T-helper 2 cell treated with Interferon-gamma antibody and Interleukin-4, amounts not matched to agents 5 μg/mL and 100 μg/mL, for 36 hours (primary cell): ENCODE results near the gene SLC4A4.

Experiments used
- DNase-seq: peaks from one replicate; pipeline ENCODE4 v3.0.0; 2021; ENCODE audit warnings: low spot score
- H3K27ac Mint-ChIP-seq: one replicate; pipeline ENCODE4 v1.8.0; 2021; ENCODE audit warnings: mild to moderate bottlenecking, mixed read lengths
- H3K27me3 Mint-ChIP-seq: one replicate; pipeline ENCODE4 v1.8.0; 2021; ENCODE audit warnings: low read depth, mixed read lengths
- H3K36me3 Mint-ChIP-seq: one replicate; pipeline ENCODE4 v1.8.0; 2021; ENCODE audit warnings: low read depth, mixed read lengths
- H3K4me1 Mint-ChIP-seq: one replicate; pipeline ENCODE4 v1.8.0; 2021; ENCODE audit warnings: low read depth, mixed read lengths
- H3K4me3 Mint-ChIP-seq: one replicate; pipeline ENCODE4 v1.8.0; 2022; ENCODE audit warnings: mild to moderate bottlenecking, moderate library complexity, mixed read lengths
- H3K9me3 Mint-ChIP-seq: one replicate; pipeline ENCODE4 v1.8.0; 2021; ENCODE audit warnings: mixed read lengths

SLC4A4 gene

GRCh38 chr4:71476240-71476639 is 137.4 kb downstream of the SLC4A4 start:
- Mint-ChIP-seq H3K27me3 (no peaks in the 10 kb centered on the region), H3K36me3 (no peaks in the 10 kb centered on the region), H3K9me3 (no peaks in the 10 kb centered on the region), H3K4me3 (no peak overlapping the region), H3K4me1 (no peaks in the 10 kb centered on the region), H3K27ac (no peak overlapping the region)
- DNase-seq, result no peak

- Mint-ChIP-seq H3K36me3 (no peaks in the 10 kb centered on the region), H3K27ac (no peak overlapping the region), H3K9me3 (no peaks in the 10 kb centered on the region), H3K4me1 (no peaks in the 10 kb centered on the region), H3K4me3 (no peak overlapping the region), H3K27me3 (no peaks in the 10 kb centered on the region)
- no peak for DNase-seq
Observed at GRCh38 chr4:71486550-71487343, 147.9 kb downstream of the SLC4A4 start.

GRCh38 chr4:71487344-71487920 is 148.6 kb downstream of the SLC4A4 start:
- no peak for DNase-seq
- no peaks in the 10 kb centered on the region for H3K4me1 Mint-ChIP-seq
- no peak overlapping the region for H3K27ac Mint-ChIP-seq
- no peaks in the 10 kb centered on the region for H3K36me3 Mint-ChIP-seq
- no peaks in the 10 kb centered on the region for H3K27me3 Mint-ChIP-seq
- no peaks in the 10 kb centered on the region for H3K9me3 Mint-ChIP-seq
- H3K4me3 Mint-ChIP-seq, result no peak overlapping the region

GRCh38 chr4:71494539-71494938 is 155.7 kb downstream of the SLC4A4 start:
- DNase-seq, result no peak
- no peak overlapping the region for H3K27ac Mint-ChIP-seq
- no peaks in the 10 kb centered on the region for H3K27me3 Mint-ChIP-seq
- H3K4me1 Mint-ChIP-seq, result no peaks in the 10 kb centered on the region
- H3K36me3 Mint-ChIP-seq, result no peaks in the 10 kb centered on the region
- H3K4me3 Mint-ChIP-seq, result no peak overlapping the region
- H3K9me3 Mint-ChIP-seq, result no peaks in the 10 kb centered on the region

- H3K27ac Mint-ChIP-seq, result no peak overlapping the region
- H3K36me3 Mint-ChIP-seq, result no peaks in the 10 kb centered on the region
- no peaks in the 10 kb centered on the region for H3K9me3 Mint-ChIP-seq
- DNase-seq, result no peak
- no peaks in the 10 kb centered on the region for H3K27me3 Mint-ChIP-seq
- no peaks in the 10 kb centered on the region for H3K4me1 Mint-ChIP-seq
- no peak overlapping the region for H3K4me3 Mint-ChIP-seq
Observed at GRCh38 chr4:71495454-71495853, 156.6 kb downstream of the SLC4A4 start.

GRCh38 chr4:71497078-71497477 is 158.3 kb downstream of the SLC4A4 start:
- Mint-ChIP-seq H3K36me3 (no peaks in the 10 kb centered on the region), H3K4me3 (no peak overlapping the region)
- no peak for DNase-seq

GRCh38 chr4:71498002-71498401 is 159.2 kb downstream of the SLC4A4 start:
- no peaks in the 10 kb centered on the region for H3K36me3 Mint-ChIP-seq
- no peak overlapping the region for H3K27ac Mint-ChIP-seq
- H3K4me1 Mint-ChIP-seq, result no peaks in the 10 kb centered on the region
- H3K4me3 Mint-ChIP-seq, result no peak overlapping the region
- no peaks in the 10 kb centered on the region for H3K9me3 Mint-ChIP-seq
- no peaks in the 10 kb centered on the region for H3K27me3 Mint-ChIP-seq
- no peak for DNase-seq

More at GRCh38 chr4:71497078-71497477, 158.3 kb downstream of the SLC4A4 start:
- Mint-ChIP-seq H3K27ac (no peak overlapping the region), H3K4me1 (no peaks in the 10 kb centered on the region), H3K27me3 (no peaks in the 10 kb centered on the region), H3K9me3 (no peaks in the 10 kb centered on the region)

GRCh38 chr4:71498625-71499024 is 159.8 kb downstream of the SLC4A4 start:
- H3K4me3 Mint-ChIP-seq, result no peak overlapping the region
- no peaks in the 10 kb centered on the region for H3K27me3 Mint-ChIP-seq
- no peaks in the 10 kb centered on the region for H3K9me3 Mint-ChIP-seq
- no peaks in the 10 kb centered on the region for H3K36me3 Mint-ChIP-seq
- no peak overlapping the region for H3K27ac Mint-ChIP-seq
- H3K4me1 Mint-ChIP-seq, result no peaks in the 10 kb centered on the region
- no peak for DNase-seq

GRCh38 chr4:71501992-71502391 is 163.2 kb downstream of the SLC4A4 start:
- no peaks in the 10 kb centered on the region for H3K4me1 Mint-ChIP-seq
- H3K4me3 Mint-ChIP-seq, result no peak overlapping the region
- H3K9me3 Mint-ChIP-seq, result no peaks in the 10 kb centered on the region
- DNase-seq, result no peak
- no peaks in the 10 kb centered on the region for H3K36me3 Mint-ChIP-seq
- H3K27me3 Mint-ChIP-seq, result no peaks in the 10 kb centered on the region
- H3K27ac Mint-ChIP-seq, result no peak overlapping the region

- Mint-ChIP-seq H3K4me3 (no peak overlapping the region), H3K9me3 (peaks cover 6% of the 10 kb centered on the region), H3K4me1 (no peaks in the 10 kb centered on the region), H3K27me3 (no peaks in the 10 kb centered on the region), H3K27ac (no peak overlapping the region), H3K36me3 (no peaks in the 10 kb centered on the region)
- DNase-seq, result no peak
Observed at GRCh38 chr4:71518283-71518989, 179.6 kb downstream of the SLC4A4 start.

GRCh38 chr4:71520308-71520707 is 181.5 kb downstream of the SLC4A4 start:
- Mint-ChIP-seq H3K27me3 (no peaks in the 10 kb centered on the region), H3K27ac (no peak overlapping the region), H3K4me1 (no peaks in the 10 kb centered on the region), H3K4me3 (no peak overlapping the region), H3K36me3 (no peaks in the 10 kb centered on the region), H3K9me3 (peaks cover 6% of the 10 kb centered on the region)
- no peak for DNase-seq

- H3K4me3 Mint-ChIP-seq, result no peak overlapping the region
- H3K27me3 Mint-ChIP-seq, result no peaks in the 10 kb centered on the region
- peaks cover 6% of the 10 kb centered on the region for H3K9me3 Mint-ChIP-seq
- H3K27ac Mint-ChIP-seq, result no peak overlapping the region
- no peaks in the 10 kb centered on the region for H3K4me1 Mint-ChIP-seq
- H3K36me3 Mint-ChIP-seq, result no peaks in the 10 kb centered on the region
- no peak for DNase-seq
Observed at GRCh38 chr4:71520850-71521249, 182.0 kb downstream of the SLC4A4 start.

GRCh38 chr4:71524756-71525155 is 185.9 kb downstream of the SLC4A4 start:
- H3K9me3 Mint-ChIP-seq, result no peaks in the 10 kb centered on the region

GRCh38 chr4:71526637-71527406 is 188.0 kb downstream of the SLC4A4 start:
- Mint-ChIP-seq H3K36me3 (no peaks in the 10 kb centered on the region), H3K27ac (no peak overlapping the region), H3K27me3 (no peaks in the 10 kb centered on the region), H3K4me3 (no peak overlapping the region), H3K4me1 (no peaks in the 10 kb centered on the region), H3K9me3 (no peaks in the 10 kb centered on the region)
- DNase-seq, result no peak

More at GRCh38 chr4:71524756-71525155, 185.9 kb downstream of the SLC4A4 start:
- Mint-ChIP-seq H3K4me3 (no peak overlapping the region), H3K27ac (no peak overlapping the region), H3K27me3 (no peaks in the 10 kb centered on the region), H3K36me3 (no peaks in the 10 kb centered on the region), H3K4me1 (no peaks in the 10 kb centered on the region)
- no peak for DNase-seq
